Esophagus muscularis mucosa (tissue), 4 donors: Measurements from ENCODE around the gene SPAST.
"Not testable (repeated sequence)": the region's sequence is repeated elsewhere in the genome, so short reads cannot be mapped to it uniquely, and the experiment has no call there.

ENCODE experiments used
- CTCF ChIP-seq, 3 experiments: fragments of 200-600 bp in 2 of 3; fragments of 450-650 bp in 1 of 3; sonication (generic) in 2 of 3; IDR thresholded peaks; one replicate each; pipeline ENCODE4 v1.5.1; 2017 to 2019; ENCODE audit warnings: antibody characterized with exemption in 3 of 3, mild to moderate bottlenecking in 2 of 3, moderate library complexity in 1 of 3
- EP300 ChIP-seq: sonication (generic); formaldehyde crosslinking; IDR thresholded peaks from one replicate; pipeline ENCODE4 v1.6.1; 2017; ENCODE audit warnings: antibody characterized with exemption
- POLR2A ChIP-seq: fragments of 450-650 bp; IDR thresholded peaks from one replicate; pipeline ENCODE4 v1.6.1; 2017; ENCODE audit warnings: antibody characterized with exemption, moderate library complexity, mild to moderate bottlenecking, low read depth

GRCh38 chr2:32018789-32019482 is 44.4 kb upstream of the SPAST start:
- not testable (repeated sequence) for TF ChIP-seq CTCF (IDR thresholded peaks at IDR 0.05); POLR2A; EP300
